PC-3 (cell line): Measurements from ENCODE around the gene GASK1B. TPM values are rescaled to one million over a fixed set of nuclear protein-coding genes. Genes with fewer than 3 reads are reported as not detected.

Source experiments
- ATAC-seq: fragments of 200-7000 bp; cut with Tn5 transposase; 2 replicates; pipeline ENCODE4 v1.9.1; 2020; ENCODE audit warnings: mild to moderate bottlenecking, moderate library complexity
- Bru-seq: library from RNA; stranded (reverse); fragments of 400-500 nt; gene quantifications from one replicate; lab custom pipeline; 2021; lab: Mats Ljungman, UMichigan
- BruChase-seq, 2 experiments: library from RNA; stranded (reverse); fragments of 400-500 nt; gene quantifications; one replicate each; lab custom pipeline; 2021; lab: Mats Ljungman, UMichigan
- BruUV-seq: library from RNA; stranded (reverse); fragments of 400-500 nt; replicated peaks from 2 replicates; lab custom pipeline; 2021; lab: Mats Ljungman, UMichigan
- CTCF ChIA-PET: fragments of 300-600 bp; sonication (Branson Sonifier 250); formaldehyde crosslinking; loops from one replicate; lab custom pipeline; 2022; ENCODE audit warnings: antibody characterized with exemption; lab: Charles Lee
- POLR2A ChIA-PET: fragments of 300-600 bp; sonication (Branson Sonifier 250); formaldehyde crosslinking; loops from one replicate; lab custom pipeline; 2022; ENCODE audit warnings: antibody characterized with exemption; ENCODE audit not compliant: unreplicated experiment; lab: Charles Lee
- DNase-seq: peaks from one replicate; pipeline ENCODE4 v3.0.0-alpha.2; 2015
- H2AFZ ChIP-seq: fragments of 300-600 bp; sonication (generic); 2 replicates; pipeline ENCODE4 v1.6.0; 2016; ENCODE audit warnings: antibody characterized with exemption, low read length
- H3F3A ChIP-seq: fragments of 300-600 bp; sonication (generic); one replicate; pipeline ENCODE4 v1.6.0; 2017; ENCODE audit warnings: antibody characterized with exemption, low read length, control low read depth, mild to moderate bottlenecking; ENCODE audit not compliant: unreplicated experiment
- H3K27ac ChIP-seq: fragments of 300-600 bp; sonication (generic); 2 replicates; pipeline ENCODE4 v1.5.1; 2016; ENCODE audit warnings: mild to moderate bottlenecking, low read length
- H3K27me3 ChIP-seq: fragments of 300-600 bp; sonication (generic); 2 replicates; pipeline ENCODE4 v1.6.1; 2016; ENCODE audit warnings: low read length, mixed read lengths
- H3K36me3 ChIP-seq: fragments of 300-600 bp; sonication (generic); 2 replicates; pipeline ENCODE4 v1.6.1; 2016; ENCODE audit warnings: low read depth, mixed run types, low read length, mixed read lengths
- H3K4me1 ChIP-seq: fragments of 300-600 bp; sonication (generic); 2 replicates; pipeline ENCODE4 v1.5.1; 2016; ENCODE audit warnings: low read length; ENCODE audit not compliant: insufficient read depth
- H3K4me2 ChIP-seq: fragments of 300-600 bp; sonication (generic); 2 replicates; pipeline ENCODE4 v1.6.0; 2016; ENCODE audit warnings: low read length
- H3K4me3 ChIP-seq: fragments of 300-600 bp; sonication (generic); 2 replicates; pipeline ENCODE4 v1.5.1; 2016; ENCODE audit warnings: mild to moderate bottlenecking, low read length, mixed read lengths
- H3K79me2 ChIP-seq: fragments of 300-600 bp; sonication (generic); 2 replicates; pipeline ENCODE4 v1.6.1; 2017; ENCODE audit warnings: low read length, mixed read lengths
- H3K9ac ChIP-seq: fragments of 300-600 bp; sonication (generic); 2 replicates; pipeline ENCODE4 v1.6.0; 2016; ENCODE audit warnings: mild to moderate bottlenecking, low read length
- H3K9me2 ChIP-seq: fragments of 300-600 bp; sonication (generic); replicated peaks from 2 replicates; pipeline ENCODE4 v1.6.1; 2016; ENCODE audit warnings: mixed run types, low read length, mixed read lengths
- H3K9me3 ChIP-seq: fragments of 300-600 bp; sonication (generic); 2 replicates; pipeline ENCODE4 v1.6.1; 2016; ENCODE audit warnings: low read length, mixed read lengths
- H4K20me1 ChIP-seq: fragments of 300-600 bp; sonication (generic); 2 replicates; pipeline ENCODE4 v1.6.1; 2016; ENCODE audit warnings: low read length, mixed read lengths
- CTCF ChIP-seq: fragments of 300-600 bp; sonication (generic); conservative IDR thresholded peaks from 2 replicates; pipeline ENCODE4 v1.5.1; 2017; ENCODE audit warnings: antibody characterized with exemption, low read depth, mild to moderate bottlenecking, low read length
- EZH2 ChIP-seq: fragments of 300-600 bp; sonication (generic); IDR thresholded peaks from one replicate; pipeline ENCODE4 v1.6.1; 2017; ENCODE audit warnings: antibody characterized with exemption, mild to moderate bottlenecking, low read length; ENCODE audit not compliant: unreplicated experiment
- EZH2phosphoT487 ChIP-seq: fragments of 300-600 bp; sonication (generic); IDR thresholded peaks from 2 replicates; pipeline ENCODE4 v1.6.1; 2018; ENCODE audit warnings: mild to moderate bottlenecking, antibody characterized with exemption, low read length, borderline replicate concordance
- intact Hi-C: fragments of 100-400 bp; cut with micrococcal nuclease; formaldehyde crosslinking; loops from 2 replicates; pipeline ENCODE4 v1.9.0; 2023
- long read RNA-seq: library from polyadenylated mRNA; unstranded; transcript quantifications from one replicate; pipeline ENCODE4 v2.0.0, GENCODE V29; 2021; ENCODE audit not compliant: unreplicated experiment
- total RNA-seq: library from RNA; depleted of rRNA; stranded (reverse); fragments of >200 nt; gene quantifications from 2 replicates; pipeline ENCODE4 v1.2.3, GENCODE V29; 2014; rRNA removed

The GASK1B gene
- total RNA-seq: 0.46 and 0.51 TPM in 2 replicates
- percentile 30 among the genes with signal in this experiment for Bru-seq, nascent RNA
- percentile 26 among the genes with signal in this experiment for BruChase-seq, experiment 1, labeled RNA remaining after a 6-hour chase
- BruChase-seq, experiment 2, labeled RNA remaining after a 2-hour chase: percentile 25 among the genes with signal in this experiment
- long read RNA-seq, partial matches to known transcripts: 2 of 2 reads
- long read RNA-seq, other reads (novel, unspliced or antisense): 0 of 2 reads

- Histone ChIP-seq H3K79me2 (no peaks in the 10 kb centered on the region), H3K4me2 (peak within 1 kb of the TSS; percentile 87), H3K4me3 (peak within 1 kb of the TSS; percentile 66), H3K27me3 (no peaks in the 10 kb centered on the region), H3K9me3 (no peaks in the 10 kb centered on the region), H4K20me1 (no peaks in the 10 kb centered on the region), H3K9me2 (no peaks in the 10 kb centered on the region), H3K4me1 (peaks cover 28% of the 10 kb centered on the region), H3K36me3 (no peaks in the 10 kb centered on the region), H3F3A (no peaks in the 10 kb centered on the region), H3K9ac (peak within 1 kb of the TSS; percentile 10; the same call in 1 of the 2 replicates), H3K27ac (no peak within 1 kb of the TSS), H2AFZ (peak within 1 kb of the TSS; percentile 75)
- intact Hi-C loops: loop anchor here (1.0 to 10.0 kb wide), 3 partner anchors 77 to 958 kb away; no protein-coding TSS in a partner anchor
- ChIA-PET POLR2A (interaction anchor here (0.5 kb wide), 1 partner anchor 78 kb away, joined by 4 read pairs; no protein-coding TSS in a partner anchor), CTCF (interaction anchor here (0.6 kb wide), 3 partner anchors 176 to 1496 kb away, joined by 3 read pairs; no protein-coding TSS in a partner anchor)
- no TSS peak for BruUV-seq
- TF ChIP-seq EZH2phosphoT487: no peak
- peak; percentile 78 for TF ChIP-seq CTCF
- ATAC-seq (peak; percentile 10; the same call in 1 of the 2 replicates), DNase-seq (peak; percentile 70)
Measured at GRCh38 chr4:158172261-158173258, at the start of gene GASK1B. GASK1B (minus strand) TSS chr4:158173025; CDS start chr4:158171375, 1,650 bp downstream.

GRCh38 chr4:158219623-158220022, 46.8 kb upstream of the GASK1B start:
- Histone ChIP-seq H3K9ac (no peak overlapping the region), H3K4me3 (no peak overlapping the region), H2AFZ (no peak overlapping the region), H3K4me1 (peaks cover 7% of the 10 kb centered on the region), H3F3A (no peaks in the 10 kb centered on the region), H3K4me2 (no peak overlapping the region), H3K27ac (no peak overlapping the region), H3K36me3 (no peaks in the 10 kb centered on the region), H3K9me3 (no peaks in the 10 kb centered on the region), H3K79me2 (no peaks in the 10 kb centered on the region), H3K27me3 (no peaks in the 10 kb centered on the region), H3K9me2 (no peaks in the 10 kb centered on the region), H4K20me1 (no peaks in the 10 kb centered on the region)
- BruUV-seq: no TSS peak
- POLR2A ChIA-PET: no interaction called here
- TF ChIP-seq EZH2 (no peak), CTCF (no peak), EZH2phosphoT487 (no peak)
- CTCF ChIA-PET: no interaction called here
- no peak for DNase-seq
- ATAC-seq: no peak
- intact Hi-C loops: no loop called here
